ENCODE data around the gene YY2.
"Not testable (repeated sequence)": the region's sequence is repeated elsewhere in the genome, so short reads cannot be mapped to it uniquely, and the experiment has no call there.

YY2 gene

GRCh38 chrX:21855937-21856415, at the start of gene YY2:
YY2 (plus strand) TSS chrX:21855987; CDS start chrX:21856485, 498 bp downstream.
- no peak for DNase-seq

- no peak for DNase-seq
Measured at GRCh38 chrX:21806691-21807090, 49.1 kb upstream of the YY2 start.

GRCh38 chrX:21811832-21812231, 44.0 kb upstream of the YY2 start:
- DNase-seq = no peak

GRCh38 chrX:21812628-21813027, 43.2 kb upstream of the YY2 start:
- no peak for DNase-seq

- no peak for DNase-seq
Measured at GRCh38 chrX:21813612-21814368, 42.0 kb upstream of the YY2 start.

- DNase-seq = no peak
Measured at GRCh38 chrX:21816136-21816535, 39.7 kb upstream of the YY2 start.

GRCh38 chrX:21820170-21820569, 35.6 kb upstream of the YY2 start:
- not testable (repeated sequence) for DNase-seq

GRCh38 chrX:21821875-21822274, 33.9 kb upstream of the YY2 start:
- no peak for DNase-seq

GRCh38 chrX:21831496-21831895, 24.3 kb upstream of the YY2 start:
- no peak for DNase-seq

GRCh38 chrX:21837056-21837455, 18.7 kb upstream of the YY2 start:
- no peak for DNase-seq

GRCh38 chrX:21838937-21839333, 16.9 kb upstream of the YY2 start:
- no peak for DNase-seq

- peak; percentile 68 for DNase-seq
Measured at GRCh38 chrX:21839334-21840192, 16.2 kb upstream of the YY2 start, which contains the start of gene MBTPS2. MBTPS2 (plus strand) TSS chrX:21839617; CDS start chrX:21839735, 118 bp downstream.

- no peak for DNase-seq
Measured at GRCh38 chrX:21840193-21840545, 15.6 kb upstream of the YY2 start.

GRCh38 chrX:21843179-21843578, 12.6 kb upstream of the YY2 start:
- DNase-seq = no peak

- no peak for DNase-seq
Measured at GRCh38 chrX:21845096-21845495, 10.7 kb upstream of the YY2 start.

GRCh38 chrX:21847342-21847741, 8.4 kb upstream of the YY2 start:
- peak; percentile 40 for DNase-seq

GRCh38 chrX:21853578-21853977, 2.2 kb upstream of the YY2 start:
- no peak for DNase-seq

GRCh38 chrX:21856504-21856903, 717 bp downstream of the YY2 start:
- DNase-seq = no peak

- DNase-seq = no peak
Measured at GRCh38 chrX:21863241-21863640, 7.5 kb downstream of the YY2 start.

GRCh38 chrX:21865436-21865835, 9.6 kb downstream of the YY2 start:
- DNase-seq = no peak

GRCh38 chrX:21870494-21870893, 14.7 kb downstream of the YY2 start:
- DNase-seq = no peak

- DNase-seq = no peak
Measured at GRCh38 chrX:21873063-21873775, 17.4 kb downstream of the YY2 start.

- not testable (repeated sequence) for DNase-seq
Measured at GRCh38 chrX:21874182-21874581, 18.4 kb downstream of the YY2 start.

Measured in NCI-H1694 (cell line).